NCI-H510A treated with DMSO at 0.1 percent for 48 hours (cell line): Measurements from ENCODE around the gene S100A16.
"Not testable (repeated sequence)": the region's sequence is repeated elsewhere in the genome, so short reads cannot be mapped to it uniquely, and the experiment has no call there.

ENCODE experiments used
- DNase-seq: peaks from one replicate; lab custom pipeline; 2025; lab: John Stamatoyannopoulos, UW

S100A16 gene

GRCh38 chr1:153615406-153615805 is 2.5 kb upstream of the S100A16 start:
- no peak for DNase-seq

- DNase-seq: no peak
Observed at GRCh38 chr1:153614906-153615305, 2.0 kb upstream of the S100A16 start.

- no peak for DNase-seq
Observed at GRCh38 chr1:153614189-153614900, 1.4 kb upstream of the S100A16 start.

DNA sequence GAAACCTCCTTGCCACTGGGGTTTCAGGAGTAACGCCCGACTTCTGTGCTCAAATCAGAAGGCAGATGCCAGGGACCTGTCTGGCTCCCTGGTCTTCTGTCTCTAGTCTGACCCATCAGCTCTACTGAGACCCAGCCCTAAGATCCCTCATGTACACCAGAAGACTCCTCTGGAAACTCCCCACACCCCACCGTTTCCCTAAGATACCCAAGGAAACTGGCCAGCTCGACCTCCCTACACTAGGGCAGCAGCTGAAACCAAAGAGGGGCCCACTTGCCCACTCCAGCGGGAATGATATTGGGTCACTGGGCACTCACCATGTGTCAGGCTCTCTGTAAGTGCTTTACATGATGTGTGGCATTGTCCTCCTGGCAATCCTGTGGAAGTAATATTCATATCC is 469 bp upstream of the S100A16 start:
- no peak for DNase-seq

GRCh38 chr1:153612111-153612754 is 704 bp downstream of the S100A16 start:
- DNase-seq: no peak

DNA sequence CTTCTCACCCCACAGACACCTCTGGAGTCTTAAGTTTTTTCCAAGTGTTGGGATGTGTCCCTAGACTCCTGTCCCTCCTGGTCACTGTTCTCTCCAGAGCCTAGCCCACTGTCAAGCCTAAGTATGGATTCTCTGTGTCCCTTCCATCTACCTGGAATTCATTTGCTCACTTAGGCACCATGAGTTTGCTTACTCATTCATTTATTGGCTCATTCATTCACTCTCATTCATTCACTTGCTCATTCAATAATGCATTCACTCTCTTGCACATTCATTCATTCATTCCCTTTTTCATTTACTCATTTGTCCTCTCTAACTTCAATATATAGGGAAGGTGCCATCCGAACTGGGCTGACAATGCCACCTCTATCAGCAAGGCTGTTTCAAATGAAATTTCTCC is 1.6 kb downstream of the S100A16 start:
- DNase-seq: no peak

- DNase-seq: no peak
Observed at GRCh38 chr1:153610811-153611301, 2.1 kb downstream of the S100A16 start.

- no peak for DNase-seq
Observed at GRCh38 chr1:153610334-153610733, 2.6 kb downstream of the S100A16 start.

GRCh38 chr1:153609585-153609907 is 3.4 kb downstream of the S100A16 start:
- no peak for DNase-seq

GRCh38 chr1:153608742-153609584 is 4.0 kb downstream of the S100A16 start:
- no peak for DNase-seq

DNA sequence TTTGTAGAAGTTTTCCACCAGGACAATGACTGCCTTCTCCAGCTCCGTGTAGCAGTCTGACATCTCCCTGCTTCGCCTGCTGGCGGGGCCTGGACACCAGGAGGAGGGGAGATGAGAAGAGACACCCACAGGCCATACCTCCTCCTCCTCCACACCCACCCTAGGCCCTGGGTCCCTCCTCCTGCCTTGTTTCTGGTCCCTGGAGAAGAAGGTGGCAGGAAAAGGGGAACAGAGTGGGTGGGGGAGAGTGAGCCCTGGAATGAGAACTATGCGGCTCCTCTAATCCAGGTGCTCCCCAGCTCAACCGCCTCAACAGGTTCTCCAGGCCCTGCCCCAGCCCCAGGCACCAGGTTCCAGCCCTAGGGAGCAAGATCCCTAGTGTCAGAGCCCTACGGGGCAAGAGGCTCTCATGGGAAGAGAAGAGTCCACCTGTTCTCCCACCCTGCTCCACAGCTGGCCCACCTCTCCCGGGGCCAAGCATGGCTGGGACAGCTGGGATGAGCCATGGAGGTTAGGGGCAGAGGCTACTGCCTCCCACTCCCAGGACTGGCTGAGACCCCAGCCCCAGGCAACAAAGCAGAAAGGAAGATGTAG is 4.8 kb downstream of the S100A16 start:
- no peak for DNase-seq

DNA sequence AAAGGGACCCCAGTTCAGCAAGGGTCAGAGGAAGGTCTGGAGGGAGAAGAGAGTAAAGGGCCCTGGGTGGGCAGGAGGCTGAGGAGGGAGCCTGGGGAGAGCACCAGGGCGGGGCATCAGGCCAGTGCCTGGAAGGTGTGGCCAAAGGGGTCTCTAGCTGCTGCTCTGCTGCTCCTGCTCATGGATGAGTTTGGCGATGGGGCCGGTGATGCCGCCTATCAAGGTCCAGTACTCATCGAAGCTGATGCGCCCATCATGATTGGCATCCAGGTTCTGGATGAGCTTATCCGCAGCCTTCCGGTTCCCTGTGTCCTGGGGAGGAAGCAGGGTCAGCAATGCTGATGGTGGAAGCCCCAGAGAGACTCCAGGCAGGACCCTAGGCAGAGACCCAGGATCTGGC is 5.6 kb downstream of the S100A16 start:
- DNase-seq: no peak

- DNase-seq: no peak
Observed at GRCh38 chr1:153606194-153606593, 6.7 kb downstream of the S100A16 start.

DNA sequence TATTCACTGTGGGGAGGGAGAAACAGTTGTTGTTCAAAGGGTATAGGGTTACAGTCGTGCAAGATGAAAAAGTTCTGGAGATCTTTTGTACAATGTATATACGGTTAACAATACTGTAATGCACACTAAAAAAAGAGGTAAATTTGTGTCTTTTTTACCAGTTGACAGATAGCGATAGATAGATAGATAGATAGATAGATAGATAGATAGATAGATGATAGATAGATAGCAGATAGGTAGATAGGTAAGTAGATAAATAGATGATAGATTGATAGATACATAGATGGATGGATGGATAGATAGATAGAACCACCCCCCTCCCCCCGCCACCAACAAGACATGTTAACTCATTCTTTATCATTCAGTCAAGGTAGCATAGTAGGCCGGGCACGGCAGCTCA is 10.2 kb downstream of the S100A16 start:
- DNase-seq: no peak

- DNase-seq: no peak
Observed at GRCh38 chr1:153599847-153600246, 13.1 kb downstream of the S100A16 start.

DNA sequence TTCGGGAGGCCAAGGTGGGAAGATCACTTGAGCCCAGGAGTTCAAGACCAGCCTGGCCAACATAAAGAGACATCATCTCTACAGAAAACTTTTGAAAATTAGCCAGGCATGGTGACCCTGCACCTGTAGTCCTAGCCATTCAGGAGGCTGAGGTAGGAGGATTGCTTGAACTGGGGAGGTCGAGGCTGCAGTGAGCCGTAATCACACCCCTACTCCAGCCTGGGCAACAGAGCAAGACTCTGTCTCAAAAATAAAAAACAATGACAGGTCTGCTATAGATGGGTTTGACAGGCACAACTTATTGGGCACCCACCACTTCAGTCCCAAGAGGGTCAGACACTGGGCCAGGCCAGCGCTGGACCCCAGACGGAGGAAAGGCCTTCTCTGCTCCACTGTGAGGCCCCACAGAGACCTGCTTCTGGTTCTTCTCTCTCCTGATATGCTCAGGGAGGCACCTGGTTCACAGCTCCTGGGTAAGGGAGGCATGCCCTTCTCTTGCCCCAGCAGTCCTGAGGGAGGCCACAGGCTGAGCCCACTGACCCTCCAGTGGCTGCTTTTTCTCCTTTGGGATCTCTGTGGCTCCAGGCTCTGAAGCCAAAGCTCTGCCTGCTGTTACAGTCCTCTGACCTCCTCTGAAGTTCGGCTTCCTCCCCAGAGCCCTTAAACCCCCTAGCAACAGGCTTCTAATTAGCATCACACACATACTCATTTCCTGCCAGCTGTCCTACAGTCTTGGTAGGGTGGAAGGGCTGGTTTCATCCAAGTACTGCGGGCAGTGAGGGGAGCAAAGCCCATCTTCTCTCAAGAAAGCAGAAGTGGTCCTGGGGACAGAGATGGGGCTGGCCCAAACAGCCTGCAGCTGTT is 14.4 kb downstream of the S100A16 start:
- DNase-seq: peak; percentile 55

DNA sequence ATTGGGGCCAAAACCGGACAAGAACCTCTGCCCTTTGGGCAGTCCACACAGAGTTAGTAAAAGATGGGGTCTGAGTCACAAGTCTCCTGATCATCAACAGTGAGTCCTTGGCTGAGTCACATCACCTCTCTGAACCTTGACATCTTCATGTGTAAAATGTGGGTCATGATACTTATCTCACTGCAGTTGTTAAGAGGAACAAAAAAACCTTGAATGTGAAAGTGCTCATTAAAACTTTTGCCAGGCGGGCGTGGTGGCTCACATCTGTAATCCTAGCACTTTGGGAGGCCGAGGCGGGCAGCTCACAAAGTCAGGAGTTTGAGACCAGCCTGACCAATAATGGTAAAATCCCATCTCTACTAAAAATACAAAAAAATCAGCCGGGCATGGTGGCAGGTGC is 15.7 kb downstream of the S100A16 start:
- no peak for DNase-seq

DNA sequence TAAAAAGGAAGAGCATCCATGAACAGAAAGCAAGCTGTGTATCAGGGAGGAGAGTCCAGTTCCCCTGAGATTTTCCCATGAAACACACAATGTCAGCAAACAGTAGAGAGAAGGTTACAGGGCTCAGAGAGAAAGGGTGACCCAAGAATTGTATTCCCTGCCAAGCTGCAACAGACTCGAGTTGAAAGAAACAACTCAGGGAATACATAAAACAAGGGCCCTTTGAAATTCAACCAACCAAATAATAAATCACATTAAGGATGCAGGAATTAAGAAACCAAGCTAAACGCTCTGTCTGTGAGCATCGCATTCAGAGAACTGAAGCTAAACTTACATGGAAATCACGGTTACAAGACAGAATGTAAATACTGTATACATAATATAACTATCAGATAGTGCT is 20.2 kb downstream of the S100A16 start:
- no peak for DNase-seq

GRCh38 chr1:153588482-153588881 is 24.5 kb downstream of the S100A16 start:
- DNase-seq: no peak

- not testable (repeated sequence) for DNase-seq
Observed at GRCh38 chr1:153588033-153588432, 24.9 kb downstream of the S100A16 start.

GRCh38 chr1:153587314-153587713 is 25.6 kb downstream of the S100A16 start:
- DNase-seq: no peak

GRCh38 chr1:153586347-153586746 is 26.6 kb downstream of the S100A16 start:
- no peak for DNase-seq
